ENCODE measurements around the gene RBM47. TPM values are rescaled to one million over a fixed set of nuclear protein-coding genes. Genes with fewer than 3 reads are reported as not detected.
"Not testable (repeated sequence)": the region's sequence is repeated elsewhere in the genome, so short reads cannot be mapped to it uniquely, and the experiment has no call there.

The RBM47 gene
- total RNA-seq, 1 donor from 2014 or later: 34.8 TPM

- H3K27me3 Mint-ChIP-seq (ENCODE audit: low read depth); H3K4me3 Mint-ChIP-seq (ENCODE audit: low read depth); intact Hi-C loops (cut with micrococcal nuclease); DNase-seq (ENCODE audit: low spot score); H3K27ac Mint-ChIP-seq; H3K4me1 Mint-ChIP-seq (ENCODE audit: low read depth): not testable (repeated sequence)
- peaks cover 16% of the 10 kb centered on the region for H3K9me3 Mint-ChIP-seq
- peaks cover 13% of the 10 kb centered on the region for H3K36me3 Mint-ChIP-seq (ENCODE audit: low read depth)
Measured at GRCh38 chr4:40407468-40407867, 222.2 kb downstream of the RBM47 start.

- H3K36me3 Mint-ChIP-seq (ENCODE audit: low read depth): peaks cover 13% of the 10 kb centered on the region
- no peaks in the 10 kb centered on the region for H3K27me3 Mint-ChIP-seq (ENCODE audit: low read depth)
- intact Hi-C loops (cut with micrococcal nuclease): no loop called here
- H3K4me3 Mint-ChIP-seq (ENCODE audit: low read depth): no peak overlapping the region
- H3K4me1 Mint-ChIP-seq (ENCODE audit: low read depth): peaks cover 2% of the 10 kb centered on the region
- peaks cover 16% of the 10 kb centered on the region for H3K9me3 Mint-ChIP-seq
- no peak overlapping the region for H3K27ac Mint-ChIP-seq
- no peak for DNase-seq (ENCODE audit: low spot score)
Measured at GRCh38 chr4:40406340-40406739, 223.3 kb downstream of the RBM47 start.

- Mint-ChIP-seq H3K4me1 (ENCODE audit: low read depth) (peaks cover 2% of the 10 kb centered on the region), H3K27me3 (ENCODE audit: low read depth) (no peaks in the 10 kb centered on the region)
Measured at GRCh38 chr4:40405193-40405592, 224.5 kb downstream of the RBM47 start.

GRCh38 chr4:40403081-40403480, 226.6 kb downstream of the RBM47 start:
- Mint-ChIP-seq H3K36me3 (ENCODE audit: low read depth) (peaks cover 13% of the 10 kb centered on the region), H3K9me3 (peaks cover 16% of the 10 kb centered on the region), H3K27ac (no peak overlapping the region), H3K27me3 (ENCODE audit: low read depth) (no peaks in the 10 kb centered on the region), H3K4me1 (ENCODE audit: low read depth) (no peaks in the 10 kb centered on the region), H3K4me3 (ENCODE audit: low read depth) (no peak overlapping the region)
- intact Hi-C loops (cut with micrococcal nuclease): no loop called here
- DNase-seq (ENCODE audit: low spot score): no peak

More at GRCh38 chr4:40405193-40405592, 224.5 kb downstream of the RBM47 start:
- Mint-ChIP-seq H3K4me3 (ENCODE audit: low read depth) (no peak overlapping the region), H3K9me3 (peaks cover 16% of the 10 kb centered on the region), H3K36me3 (ENCODE audit: low read depth) (peaks cover 13% of the 10 kb centered on the region), H3K27ac (no peak overlapping the region)
- intact Hi-C loops (cut with micrococcal nuclease): no loop called here
- no peak for DNase-seq (ENCODE audit: low spot score)

GRCh38 chr4:40402556-40402955, 227.1 kb downstream of the RBM47 start:
- Mint-ChIP-seq H3K27me3 (ENCODE audit: low read depth) (no peaks in the 10 kb centered on the region), H3K27ac (no peak overlapping the region), H3K36me3 (ENCODE audit: low read depth) (peaks cover 9% of the 10 kb centered on the region), H3K4me1 (ENCODE audit: low read depth) (no peaks in the 10 kb centered on the region), H3K4me3 (ENCODE audit: low read depth) (no peak overlapping the region), H3K9me3 (peaks cover 11% of the 10 kb centered on the region)
- intact Hi-C loops (cut with micrococcal nuclease): no loop called here
- DNase-seq (ENCODE audit: low spot score): no peak

GRCh38 chr4:40401631-40402030, 228.0 kb downstream of the RBM47 start:
- Mint-ChIP-seq H3K27ac (no peak overlapping the region), H3K4me3 (ENCODE audit: low read depth) (no peak overlapping the region), H3K27me3 (ENCODE audit: low read depth) (no peaks in the 10 kb centered on the region), H3K9me3 (peaks cover 5% of the 10 kb centered on the region), H3K4me1 (ENCODE audit: low read depth) (no peaks in the 10 kb centered on the region), H3K36me3 (ENCODE audit: low read depth) (peaks cover 4% of the 10 kb centered on the region)
- DNase-seq (ENCODE audit: low spot score): no peak
- intact Hi-C loops (cut with micrococcal nuclease): no loop called here

- Mint-ChIP-seq H3K36me3 (ENCODE audit: low read depth) (peaks cover 4% of the 10 kb centered on the region), H3K27me3 (ENCODE audit: low read depth) (no peaks in the 10 kb centered on the region), H3K27ac (no peak overlapping the region), H3K9me3 (peaks cover 5% of the 10 kb centered on the region), H3K4me1 (ENCODE audit: low read depth) (no peaks in the 10 kb centered on the region), H3K4me3 (ENCODE audit: low read depth) (no peak overlapping the region)
- DNase-seq (ENCODE audit: low spot score): no peak
- intact Hi-C loops (cut with micrococcal nuclease): no loop called here
Measured at GRCh38 chr4:40401096-40401495, 228.6 kb downstream of the RBM47 start.

GRCh38 chr4:40399578-40399977, 230.1 kb downstream of the RBM47 start:
- no peaks in the 10 kb centered on the region for H3K36me3 Mint-ChIP-seq (ENCODE audit: low read depth)
- no peak overlapping the region for H3K27ac Mint-ChIP-seq
- no peaks in the 10 kb centered on the region for H3K27me3 Mint-ChIP-seq (ENCODE audit: low read depth)
- H3K9me3 Mint-ChIP-seq: no peaks in the 10 kb centered on the region
- H3K4me3 Mint-ChIP-seq (ENCODE audit: low read depth): no peak overlapping the region
- intact Hi-C loops (cut with micrococcal nuclease): no loop called here
- H3K4me1 Mint-ChIP-seq (ENCODE audit: low read depth): no peaks in the 10 kb centered on the region
- no peak for DNase-seq (ENCODE audit: low spot score)

- intact Hi-C loops (cut with micrococcal nuclease): no loop called here
- Mint-ChIP-seq H3K4me1 (ENCODE audit: low read depth) (no peaks in the 10 kb centered on the region), H3K9me3 (no peaks in the 10 kb centered on the region)
Measured at GRCh38 chr4:40395908-40396793, 233.5 kb downstream of the RBM47 start.

GRCh38 chr4:40395166-40395900, 234.3 kb downstream of the RBM47 start:
- DNase-seq (ENCODE audit: low spot score): no peak
- intact Hi-C loops (cut with micrococcal nuclease): no loop called here
- Mint-ChIP-seq H3K4me1 (ENCODE audit: low read depth) (no peaks in the 10 kb centered on the region), H3K36me3 (ENCODE audit: low read depth) (no peaks in the 10 kb centered on the region), H3K27me3 (ENCODE audit: low read depth) (peaks cover 5% of the 10 kb centered on the region), H3K9me3 (no peaks in the 10 kb centered on the region), H3K27ac (no peak overlapping the region), H3K4me3 (ENCODE audit: low read depth) (no peak overlapping the region)

More at GRCh38 chr4:40395908-40396793, 233.5 kb downstream of the RBM47 start:
- no peak for DNase-seq (ENCODE audit: low spot score)
- H3K27me3 Mint-ChIP-seq (ENCODE audit: low read depth): peaks cover 5% of the 10 kb centered on the region
- H3K36me3 Mint-ChIP-seq (ENCODE audit: low read depth): no peaks in the 10 kb centered on the region
- H3K27ac Mint-ChIP-seq: no peak overlapping the region
- no peak overlapping the region for H3K4me3 Mint-ChIP-seq (ENCODE audit: low read depth)

GRCh38 chr4:40394236-40394635, 235.4 kb downstream of the RBM47 start:
- Mint-ChIP-seq H3K27me3 (ENCODE audit: low read depth) (peaks cover 8% of the 10 kb centered on the region), H3K9me3 (no peaks in the 10 kb centered on the region), H3K36me3 (ENCODE audit: low read depth) (no peaks in the 10 kb centered on the region), H3K4me3 (ENCODE audit: low read depth) (no peak overlapping the region), H3K27ac (no peak overlapping the region), H3K4me1 (ENCODE audit: low read depth) (no peaks in the 10 kb centered on the region)
- DNase-seq (ENCODE audit: low spot score): no peak
- intact Hi-C loops (cut with micrococcal nuclease): no loop called here

GRCh38 chr4:40392241-40392640, 237.4 kb downstream of the RBM47 start:
- H3K4me3 Mint-ChIP-seq (ENCODE audit: low read depth); H3K4me1 Mint-ChIP-seq (ENCODE audit: low read depth); DNase-seq (ENCODE audit: low spot score); H3K27ac Mint-ChIP-seq; H3K36me3 Mint-ChIP-seq (ENCODE audit: low read depth); H3K9me3 Mint-ChIP-seq; intact Hi-C loops (cut with micrococcal nuclease); H3K27me3 Mint-ChIP-seq (ENCODE audit: low read depth): not testable (repeated sequence)

GRCh38 chr4:40389986-40390385, 239.7 kb downstream of the RBM47 start:
- H3K27me3 Mint-ChIP-seq (ENCODE audit: low read depth): peaks cover 8% of the 10 kb centered on the region
- intact Hi-C loops (cut with micrococcal nuclease): no loop called here
- H3K4me1 Mint-ChIP-seq (ENCODE audit: low read depth): peaks cover 1% of the 10 kb centered on the region
- H3K27ac Mint-ChIP-seq: no peak overlapping the region
- DNase-seq (ENCODE audit: low spot score): no peak
- H3K9me3 Mint-ChIP-seq: no peaks in the 10 kb centered on the region
- H3K36me3 Mint-ChIP-seq (ENCODE audit: low read depth): no peaks in the 10 kb centered on the region
- no peak overlapping the region for H3K4me3 Mint-ChIP-seq (ENCODE audit: low read depth)
